Measurements from ENCODE around the gene GPC4.

DNA sequence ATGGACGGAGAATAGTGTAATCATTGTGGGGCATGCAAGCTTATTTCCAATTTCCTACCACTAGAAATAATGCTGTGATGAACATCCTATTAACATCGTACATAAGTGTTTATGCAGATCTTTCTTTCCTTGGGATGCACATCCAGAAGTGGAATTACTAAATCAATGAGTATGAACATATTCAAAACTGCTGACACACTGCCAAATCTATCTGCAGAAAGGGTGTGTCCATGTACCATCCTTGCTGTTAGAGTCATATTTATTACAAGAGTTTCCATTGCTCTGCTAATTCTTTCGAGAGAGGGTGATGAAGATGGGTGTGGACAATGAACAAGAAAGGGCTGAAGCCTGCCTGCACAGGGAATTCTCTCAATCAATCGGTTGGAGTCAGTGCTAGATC, 82.6 kb downstream of the GPC4 start:
- TF ChIP-seq, protein P1, sequence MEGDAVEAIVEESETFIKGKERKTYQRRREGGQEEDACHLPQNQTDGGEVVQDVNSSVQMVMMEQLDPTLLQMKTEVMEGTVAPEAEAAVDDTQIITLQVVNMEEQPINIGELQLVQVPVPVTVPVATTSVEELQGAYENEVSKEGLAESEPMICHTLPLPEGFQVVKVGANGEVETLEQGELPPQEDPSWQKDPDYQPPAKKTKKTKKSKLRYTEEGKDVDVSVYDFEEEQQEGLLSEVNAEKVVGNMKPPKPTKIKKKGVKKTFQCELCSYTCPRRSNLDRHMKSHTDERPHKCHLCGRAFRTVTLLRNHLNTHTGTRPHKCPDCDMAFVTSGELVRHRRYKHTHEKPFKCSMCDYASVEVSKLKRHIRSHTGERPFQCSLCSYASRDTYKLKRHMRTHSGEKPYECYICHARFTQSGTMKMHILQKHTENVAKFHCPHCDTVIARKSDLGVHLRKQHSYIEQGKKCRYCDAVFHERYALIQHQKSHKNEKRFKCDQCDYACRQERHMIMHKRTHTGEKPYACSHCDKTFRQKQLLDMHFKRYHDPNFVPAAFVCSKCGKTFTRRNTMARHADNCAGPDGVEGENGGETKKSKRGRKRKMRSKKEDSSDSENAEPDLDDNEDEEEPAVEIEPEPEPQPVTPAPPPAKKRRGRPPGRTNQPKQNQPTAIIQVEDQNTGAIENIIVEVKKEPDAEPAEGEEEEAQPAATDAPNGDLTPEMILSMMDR (IDR thresholded peaks at IDR 0.05): no peak
- no peak for TF ChIP-seq POLR2A (IDR thresholded peaks at IDR 0.05)

All from Peyer's patch (tissue), 4 donors.